Bronchial epithelial cell (primary cell): ENCODE data around the gene F13A1. TPM values are rescaled to one million over a fixed set of nuclear protein-coding genes. Genes with fewer than 3 reads are reported as not detected.

ENCODE experiments used
- DNase-seq: peaks from one replicate; pipeline ENCODE4 v3.0.0-alpha.2; 2010; ENCODE audit warnings: low read depth
- FAIRE-seq: peaks from 2 replicates; lab custom pipeline; 2011; peaks lifted over from hg19 to GRCh38; lab: Jason Lieb, UNC
- H3K27me3 ChIP-seq: 2 replicates; pipeline ENCODE4 v1.5.1; 2011; ENCODE audit warnings: low read length; ENCODE audit not compliant: control insufficient read depth, insufficient read depth
- H3K36me3 ChIP-seq: 2 replicates; pipeline ENCODE4 v1.5.1; 2011; ENCODE audit warnings: low read length; ENCODE audit not compliant: control insufficient read depth, insufficient read depth
- H3K4me3 ChIP-seq: 2 replicates; pipeline ENCODE4 v1.5.1; 2011; ENCODE audit warnings: mild to moderate bottlenecking, low read depth, low read length, control low read depth
- CTCF ChIP-seq: IDR thresholded peaks from 2 replicates; pipeline ENCODE4 v1.5.1; 2011; ENCODE audit warnings: mild to moderate bottlenecking, moderate library complexity, low read length, control low read depth, inconsistent platforms; ENCODE audit not compliant: insufficient read depth, severe bottlenecking
- total RNA-seq: library from RNA; depleted of rRNA; stranded (reverse); fragments of >200 nt; gene quantifications from 2 replicates; pipeline ENCODE4 v1.2.1, GENCODE V29; 2014

The F13A1 gene
- total RNA-seq, 1 donor from 2014 or later = not detected

- FAIRE-seq = no peak
- Histone ChIP-seq H3K27me3 (no peaks in the 10 kb centered on the region), H3K4me3 (no peak overlapping the region), H3K36me3 (no peaks in the 10 kb centered on the region)
- peak; percentile 41 for TF ChIP-seq CTCF
- DNase-seq = peak; percentile 19
These were observed 214.9 kb downstream of the F13A1 start for GRCh38 chr6:6105472-6106036.
